Astrocyte (in vitro differentiated cells and primary cell): ENCODE data around the gene KCNQ1.

ENCODE experiments used
- EZH2 ChIP-seq: IDR thresholded peaks from 2 replicates; pipeline ENCODE4 v1.6.1; 2012; ENCODE audit warnings: mild to moderate bottlenecking, low read length, inconsistent platforms; ENCODE audit not compliant: insufficient read depth
- TF ChIP-seq, protein P1 (sequence below): IDR thresholded peaks from 2 replicates; pipeline ENCODE4 v1.5.1; 2011; ENCODE audit warnings: low read depth, mild to moderate bottlenecking, inconsistent platforms, low read length, moderate library complexity; ENCODE audit not compliant: insufficient read depth

DNA sequence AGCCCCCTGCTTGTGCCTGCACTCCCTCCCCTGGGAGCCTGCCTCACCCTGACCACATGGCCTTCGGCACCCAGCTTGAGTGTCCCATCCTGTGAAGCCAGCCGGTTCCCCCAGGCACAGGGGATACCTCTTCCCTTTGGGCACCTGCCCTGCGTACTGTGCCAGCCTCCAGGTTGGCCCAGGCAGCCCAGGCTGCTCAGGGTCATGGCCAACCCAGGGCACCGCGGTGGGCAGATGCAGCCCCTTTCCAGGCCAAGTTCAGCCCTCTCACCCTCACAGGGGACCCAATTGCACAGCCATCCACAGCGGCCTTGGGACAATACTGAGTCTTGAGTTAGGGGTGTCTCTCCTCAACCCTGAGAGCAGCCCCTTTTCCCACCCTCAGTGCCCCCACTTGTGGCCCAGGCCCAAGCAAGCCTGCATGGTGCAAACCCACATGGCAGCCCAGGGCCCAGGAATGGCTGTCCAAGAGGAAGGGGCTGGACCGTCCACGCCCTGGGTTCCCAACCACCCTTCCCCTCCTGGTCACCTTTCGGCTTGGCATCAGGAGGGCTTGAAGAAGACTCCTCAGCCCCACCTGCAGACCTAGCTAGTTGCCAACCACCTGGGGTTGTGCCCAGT lies 353.0 kb downstream of the KCNQ1 start:
- TF ChIP-seq, protein P1, sequence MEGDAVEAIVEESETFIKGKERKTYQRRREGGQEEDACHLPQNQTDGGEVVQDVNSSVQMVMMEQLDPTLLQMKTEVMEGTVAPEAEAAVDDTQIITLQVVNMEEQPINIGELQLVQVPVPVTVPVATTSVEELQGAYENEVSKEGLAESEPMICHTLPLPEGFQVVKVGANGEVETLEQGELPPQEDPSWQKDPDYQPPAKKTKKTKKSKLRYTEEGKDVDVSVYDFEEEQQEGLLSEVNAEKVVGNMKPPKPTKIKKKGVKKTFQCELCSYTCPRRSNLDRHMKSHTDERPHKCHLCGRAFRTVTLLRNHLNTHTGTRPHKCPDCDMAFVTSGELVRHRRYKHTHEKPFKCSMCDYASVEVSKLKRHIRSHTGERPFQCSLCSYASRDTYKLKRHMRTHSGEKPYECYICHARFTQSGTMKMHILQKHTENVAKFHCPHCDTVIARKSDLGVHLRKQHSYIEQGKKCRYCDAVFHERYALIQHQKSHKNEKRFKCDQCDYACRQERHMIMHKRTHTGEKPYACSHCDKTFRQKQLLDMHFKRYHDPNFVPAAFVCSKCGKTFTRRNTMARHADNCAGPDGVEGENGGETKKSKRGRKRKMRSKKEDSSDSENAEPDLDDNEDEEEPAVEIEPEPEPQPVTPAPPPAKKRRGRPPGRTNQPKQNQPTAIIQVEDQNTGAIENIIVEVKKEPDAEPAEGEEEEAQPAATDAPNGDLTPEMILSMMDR = no peak
- TF ChIP-seq EZH2 = no peak
